Ovary (tissue), 9 donors: Measurements from ENCODE around the gene MSLN. TPM values are rescaled to one million over a fixed set of nuclear protein-coding genes. Genes with fewer than 3 reads are reported as not detected.

ENCODE experiments used
- DNase-seq, 5 donors: peaks; one replicate each; pipeline ENCODE4 v3.0.0-alpha.2; 2019 to 2020
- H3K27ac ChIP-seq, 2 donors: fragments of 200-600 bp; one replicate each; pipeline versions ENCODE4 v1.5.1 to v1.8.0; 2019 to 2022
- H3K27me3 ChIP-seq: fragments of 200-600 bp; one replicate; pipeline ENCODE4 v1.8.0; 2022
- H3K36me3 ChIP-seq: fragments of 200-600 bp; sonication (generic); one replicate; pipeline ENCODE4 v1.5.1; 2019
- H3K4me1 ChIP-seq: one replicate; pipeline ENCODE4 v1.8.1; 2013; ENCODE audit warnings: mild to moderate bottlenecking, moderate library complexity; ENCODE audit not compliant: insufficient read depth
- H3K4me3 ChIP-seq: fragments of 200-600 bp; sonication (generic); one replicate; pipeline ENCODE4 v1.5.1; 2017
- H3K9me3 ChIP-seq, 2 donors: fragments of 200-600 bp in 1 of 2; sonication (generic) in 1 of 2; one replicate each; pipeline versions ENCODE4 v1.5.1 to v1.8.1; 2013 to 2019; ENCODE audit warnings: mild to moderate bottlenecking in 1 of 2, moderate library complexity in 1 of 2
- CTCF ChIP-seq, 3 donors: fragments of 450-650 bp in 2 of 3; fragments of 200-600 bp in 1 of 3; IDR thresholded peaks; one replicate each; pipeline versions ENCODE4 v1.5.1 to v1.8.0; 2016 to 2022; ENCODE audit warnings: antibody characterized with exemption in 3 of 3, mild to moderate bottlenecking in 1 of 3
- EP300 ChIP-seq: sonication (generic); formaldehyde crosslinking; IDR thresholded peaks from one replicate; pipeline ENCODE4 v1.6.1; 2017; ENCODE audit warnings: antibody characterized with exemption
- POLR2A ChIP-seq: fragments of 450-650 bp; IDR thresholded peaks from one replicate; pipeline ENCODE4 v1.6.1; 2017; ENCODE audit warnings: antibody characterized with exemption, mild to moderate bottlenecking, moderate library complexity
- whole genome bisulfite sequencing, 3 donors: extraction: QIAGEN DNeasy Blood & Tissue Kit in 1 of 3; methylation state at CpG; one replicate each; pipeline versions ENCODE4 v1.1.5 to v1.1.7; 2013 to 2017; 5-methylcytosine and 5-hydroxymethylcytosine counted together
- intact Hi-C, 4 donors: fragments of 100-400 bp; cut with DNase I; formaldehyde crosslinking; loops; one replicate each; pipeline versions ENCODE4 v1.11.0 to v1.15.1; 2022 to 2023
- polyA plus RNA-seq, 2 donors: library from polyadenylated mRNA; stranded (reverse); fragments of 200-250 nt in 1 of 2; fragments of 350-450 nt in 1 of 2; fragmentation: Illumina TruSeq in 1 of 2; extraction: RNeasy Lipid Tissue Mini Kit (QIAGEN cat#74804) in 1 of 2; gene quantifications; one replicate each; pipeline ENCODE4 v1.2.3, GENCODE V29; 2013 to 2014
- total RNA-seq, 7 donors: library from RNA; depleted of rRNA in 2 of 7; stranded (reverse); fragments of >200 nt in 2 of 7; fragmentation: NEBNext Ultra II Directional in 3 of 7; extraction: Animal tissue kit (Norgen Biotek cat#: 25700) in 3 of 7; gene quantifications; one replicate each; pipeline versions ENCODE4 v1.1.0 to v1.2.4, GENCODE V29; 2016 to 2023
- donor health status: DM: no; HTN: no; CAD: no; lungs with moderate emphysema.
- donor health status: DM: no; HTN: no; CAD: no.
- donor health status: Bipolar disorder and iron deficiency.
- donor health status: DM: yes; HTN: yes; CAD: no.
- donor health status: DM: no; HTN: no; CAD: no.
- donor health status: DM: yes; HTN: yes; CAD: no.

The MSLN gene
- total and polyA plus RNA-seq, 9 donors = 0.40 to 314 (median 6.1) TPM

- TF ChIP-seq CTCF (IDR thresholded peaks at IDR 0.05) (no peak), EP300 (no peak), POLR2A (no peak)
- no peak overlapping the region for H3K27ac ChIP-seq
- peaks cover 15% of the 10 kb centered on the region for H3K27me3 ChIP-seq
- H3K4me1 ChIP-seq = peaks cover 9% of the 10 kb centered on the region
- 85 to 88% (median 86%) methylated on average over 20 to 22 of the region's 22 CpGs for WGBS, 3 donors
- H3K36me3 ChIP-seq = no peaks in the 10 kb centered on the region
- H3K9me3 ChIP-seq = no peaks in the 10 kb centered on the region
- DNase-seq = peak in 1 of 5 donors; percentile 34
- no peak overlapping the region for H3K4me3 ChIP-seq
- intact Hi-C loops = no loop called here
These were observed 29.6 kb upstream of the MSLN start for GRCh38 chr16:730666-731509.

DNA sequence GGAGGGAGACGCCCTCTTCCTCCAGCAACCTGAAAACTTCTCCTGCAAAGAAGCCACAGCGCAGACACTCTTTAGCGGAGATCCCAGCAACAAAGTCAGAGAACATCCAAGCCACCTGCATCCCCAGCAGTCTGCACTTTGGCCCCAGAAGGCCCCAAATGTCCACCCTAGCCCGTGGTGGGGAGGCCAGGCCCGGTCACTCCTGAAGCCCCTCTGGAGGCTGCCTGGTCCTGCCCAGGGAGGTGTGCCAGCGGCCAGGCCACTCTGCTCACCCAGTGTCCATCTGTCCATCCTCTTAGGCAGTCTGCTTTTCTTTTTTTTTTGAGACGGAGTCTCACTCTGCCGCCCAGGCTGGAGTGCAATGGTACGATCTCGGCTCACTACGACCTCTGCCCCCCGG lies 28.2 kb upstream of the MSLN start:
- H3K4me3 ChIP-seq = no peak overlapping the region
- 92 to 93% (median 93%) methylated on average over 12 of the region's 12 CpGs for WGBS, 3 donors

GRCh38 chr16:732936-733335 lies 27.6 kb upstream of the MSLN start:
- no peak for TF ChIP-seq EP300
- no peak for TF ChIP-seq CTCF (IDR thresholded peaks at IDR 0.05)
- no peak for TF ChIP-seq POLR2A
- no peak overlapping the region for H3K27ac ChIP-seq
- 85 to 89% (median 86%) methylated on average over 13 of the region's 13 CpGs for WGBS, 3 donors
- no peak for DNase-seq
- H3K4me3 ChIP-seq = no peak overlapping the region
- H3K27me3 ChIP-seq = peaks cover 2% of the 10 kb centered on the region
- H3K36me3 ChIP-seq = no peaks in the 10 kb centered on the region
- intact Hi-C loops = no loop called here
- no peaks in the 10 kb centered on the region for H3K9me3 ChIP-seq
- peaks cover 3% of the 10 kb centered on the region for H3K4me1 ChIP-seq

More for the DNA sequence above, 28.2 kb upstream of the MSLN start:
- Histone ChIP-seq H3K36me3 (no peaks in the 10 kb centered on the region), H3K9me3 (no peaks in the 10 kb centered on the region), H3K27ac (no peak overlapping the region), H3K27me3 (peaks cover 8% of the 10 kb centered on the region), H3K4me1 (peaks cover 7% of the 10 kb centered on the region)
- intact Hi-C loops = no loop called here
- no peak for TF ChIP-seq EP300
- no peak for TF ChIP-seq POLR2A
- no peak for TF ChIP-seq CTCF (IDR thresholded peaks at IDR 0.05)
- no peak for DNase-seq

DNA sequence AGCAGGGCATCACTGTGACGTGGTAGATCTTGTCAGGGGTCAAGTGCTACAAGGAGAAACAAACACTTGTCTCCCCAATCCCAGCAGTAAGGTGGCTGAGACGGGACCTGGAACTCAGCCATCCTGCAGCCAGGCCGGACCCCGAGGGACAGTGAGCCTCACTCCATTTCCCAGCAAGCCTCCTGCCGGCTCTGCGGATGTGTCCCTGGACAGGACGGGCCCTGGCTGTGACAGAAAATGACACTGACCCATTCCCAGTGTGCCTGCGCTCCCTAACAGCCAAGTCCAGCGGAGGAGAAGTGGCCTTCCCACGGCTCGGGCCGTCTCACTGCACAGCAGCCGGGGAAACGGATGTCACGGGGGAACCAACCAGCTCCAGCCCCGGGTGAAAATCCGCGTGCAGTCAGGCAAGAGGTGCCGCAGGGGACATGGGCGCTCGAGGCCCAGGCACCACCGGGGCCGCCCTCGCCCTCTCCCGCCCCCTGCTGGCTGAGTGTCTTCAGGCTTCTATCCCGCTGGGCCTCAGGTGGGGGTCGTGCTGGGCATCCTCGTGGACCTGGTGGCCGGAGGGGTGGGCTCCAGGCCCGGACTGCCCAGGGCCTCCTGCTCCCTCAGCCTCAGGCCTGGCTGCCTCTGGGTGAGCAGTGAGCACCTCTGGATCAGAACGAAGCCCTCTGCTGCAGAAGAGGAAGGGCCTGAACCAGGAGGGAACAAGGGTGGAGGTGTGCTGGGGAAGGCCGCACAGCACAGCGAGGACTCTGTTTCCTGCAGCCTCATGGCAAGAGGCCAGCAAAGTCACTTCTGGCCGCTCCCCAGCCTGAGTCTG lies 26.9 kb upstream of the MSLN start:
- intact Hi-C loops = no loop called here
- no peaks in the 10 kb centered on the region for H3K36me3 ChIP-seq
- TF ChIP-seq POLR2A = no peak
- TF ChIP-seq CTCF (IDR thresholded peaks at IDR 0.05) = no peak
- no peaks in the 10 kb centered on the region for H3K4me1 ChIP-seq
- no peak overlapping the region for H3K4me3 ChIP-seq
- 77 to 88% (median 84%) methylated on average over 32 to 34 of the region's 34 CpGs for WGBS, 3 donors
- H3K27ac ChIP-seq = no peak overlapping the region
- no peaks in the 10 kb centered on the region for H3K27me3 ChIP-seq
- DNase-seq = peak in 1 of 5 donors; percentile 36
- no peaks in the 10 kb centered on the region for H3K9me3 ChIP-seq
